ENCODE data around the gene DPH1. TPM values are rescaled to one million over a fixed set of nuclear protein-coding genes. Genes with fewer than 3 reads are reported as not detected.

The DPH1 gene
- total RNA-seq, 4 donors from 2014 or later: 29.9 to 35.6 (median 34.0) TPM

GRCh38 chr17:2034157-2034556, 4.2 kb downstream of the DPH1 start:
- H3K27ac ChIP-seq: no peak overlapping the region
- no peak overlapping the region for H3K4me3 ChIP-seq
- WGBS, 2 donors (ENCODE audit: low coverage in 1 of 2): 33 to 71% methylated on average over 1 of the region's 7 CpGs
- TF ChIP-seq EP300 (IDR thresholded peaks at IDR 0.05) (no peak), POLR2A (IDR thresholded peaks at IDR 0.05) (no peak), CTCF (IDR thresholded peaks at IDR 0.05) (no peak), POLR2AphosphoS5 (IDR thresholded peaks at IDR 0.05) (no peak)
- H3K27me3 ChIP-seq: peaks cover 5% of the 10 kb centered on the region
- no peaks in the 10 kb centered on the region for H3K9me3 ChIP-seq
- no peak for ATAC-seq
- H3K36me3 ChIP-seq: peaks cover 0 to 55% of the 10 kb centered on the region in 2 donors
- peaks cover 0 to 45% (median 13%) of the 10 kb centered on the region in 3 donors for H3K4me1 ChIP-seq

- Histone ChIP-seq H3K36me3 (peaks cover 0 to 63% of the 10 kb centered on the region in 2 donors), H3K4me3 (no peak overlapping the region), H3K27me3 (no peaks in the 10 kb centered on the region), H3K27ac (no peak overlapping the region), H3K4me1 (peaks cover 0 to 39% (median 13%) of the 10 kb centered on the region in 3 donors), H3K9me3 (no peaks in the 10 kb centered on the region)
- no peak for TF ChIP-seq CTCF (IDR thresholded peaks at IDR 0.05)
- TF ChIP-seq POLR2AphosphoS5 (IDR thresholded peaks at IDR 0.05): no peak
- no peak for TF ChIP-seq POLR2A (IDR thresholded peaks at IDR 0.05)
- TF ChIP-seq EP300 (IDR thresholded peaks at IDR 0.05): no peak
- 25% methylated on average over 2 of the region's 9 CpGs; no CpG with 5 or more reads in 1 of the 2 donors for WGBS, 2 donors (ENCODE audit: low coverage in 1 of 2)
- no peak for ATAC-seq
Observed at GRCh38 chr17:2034806-2035540, 5.0 kb downstream of the DPH1 start.

GRCh38 chr17:2035541-2036488, 5.9 kb downstream of the DPH1 start:
- H3K4me1 ChIP-seq: peaks cover 0 to 37% (median 11%) of the 10 kb centered on the region in 3 donors
- no peaks in the 10 kb centered on the region for H3K27me3 ChIP-seq
- H3K4me3 ChIP-seq: no peak overlapping the region
- no peak overlapping the region for H3K27ac ChIP-seq
- no peaks in the 10 kb centered on the region for H3K9me3 ChIP-seq
- no peak for ATAC-seq
- peaks cover 0 to 71% of the 10 kb centered on the region in 2 donors for H3K36me3 ChIP-seq
- TF ChIP-seq POLR2AphosphoS5 (IDR thresholded peaks at IDR 0.05): no peak
- TF ChIP-seq POLR2A (IDR thresholded peaks at IDR 0.05): no peak
- TF ChIP-seq CTCF (IDR thresholded peaks at IDR 0.05): no peak
- no peak for TF ChIP-seq EP300 (IDR thresholded peaks at IDR 0.05)
- whole genome bisulfite sequencing, 2 donors (ENCODE audit: low coverage in 1 of 2): no CpG with 5 or more reads among the region's 29 CpGs

- H3K27ac ChIP-seq: no peak overlapping the region
- no peaks in the 10 kb centered on the region for H3K9me3 ChIP-seq
- no peak for TF ChIP-seq CTCF (IDR thresholded peaks at IDR 0.05)
- TF ChIP-seq POLR2AphosphoS5 (IDR thresholded peaks at IDR 0.05): no peak
- no peak for TF ChIP-seq EP300 (IDR thresholded peaks at IDR 0.05)
- TF ChIP-seq POLR2A (IDR thresholded peaks at IDR 0.05): no peak
- H3K36me3 ChIP-seq: peaks cover 0 to 72% of the 10 kb centered on the region in 2 donors
- WGBS, 2 donors (ENCODE audit: low coverage in 1 of 2): 89% methylated on average over 3 of the region's 10 CpGs; no CpG with 5 or more reads in 1 of the 2 donors
- H3K4me3 ChIP-seq: no peak overlapping the region
- ATAC-seq: no peak
- no peaks in the 10 kb centered on the region for H3K27me3 ChIP-seq
- H3K4me1 ChIP-seq: peaks cover 0 to 33% (median 5%) of the 10 kb centered on the region in 3 donors
Observed at GRCh38 chr17:2037155-2037554, 7.2 kb downstream of the DPH1 start.

Measured in gastroesophageal sphincter (tissue), 4 donors.